Frontal cortex (tissue), 4 donors: Measurements from ENCODE around the gene PCDHB16. TPM values are rescaled to one million over a fixed set of nuclear protein-coding genes. Genes with fewer than 3 reads are reported as not detected.
"Not testable (repeated sequence)": the region's sequence is repeated elsewhere in the genome, so short reads cannot be mapped to it uniquely, and the experiment has no call there.

Experiments
- DNase-seq, 2 donors: peaks; one replicate each; pipeline ENCODE4 v3.0.0; 2012; ENCODE audit warnings: low spot score in 2 of 2
- FAIRE-seq: peaks from 2 replicates; lab custom pipeline; 2012; peaks lifted over from hg19 to GRCh38; lab: Jason Lieb, UNC
- total RNA-seq: library from RNA; depleted of rRNA; stranded (reverse); fragments of >200 nt; gene quantifications from one replicate; pipeline ENCODE4 v1.2.3, GENCODE V29; 2014
- donor health status: control.
- donor health status: control.
- donor health status: control.

The PCDHB16 gene
- 5.3 TPM for total RNA-seq

GRCh38 chr5:141182248-141182647 is at the start of gene PCDHB16:
PCDHB16 (plus strand) TSS chr5:141182387; CDS start chr5:141182560, 173 bp downstream.
- no peak for DNase-seq
- no peak for FAIRE-seq

DNA sequence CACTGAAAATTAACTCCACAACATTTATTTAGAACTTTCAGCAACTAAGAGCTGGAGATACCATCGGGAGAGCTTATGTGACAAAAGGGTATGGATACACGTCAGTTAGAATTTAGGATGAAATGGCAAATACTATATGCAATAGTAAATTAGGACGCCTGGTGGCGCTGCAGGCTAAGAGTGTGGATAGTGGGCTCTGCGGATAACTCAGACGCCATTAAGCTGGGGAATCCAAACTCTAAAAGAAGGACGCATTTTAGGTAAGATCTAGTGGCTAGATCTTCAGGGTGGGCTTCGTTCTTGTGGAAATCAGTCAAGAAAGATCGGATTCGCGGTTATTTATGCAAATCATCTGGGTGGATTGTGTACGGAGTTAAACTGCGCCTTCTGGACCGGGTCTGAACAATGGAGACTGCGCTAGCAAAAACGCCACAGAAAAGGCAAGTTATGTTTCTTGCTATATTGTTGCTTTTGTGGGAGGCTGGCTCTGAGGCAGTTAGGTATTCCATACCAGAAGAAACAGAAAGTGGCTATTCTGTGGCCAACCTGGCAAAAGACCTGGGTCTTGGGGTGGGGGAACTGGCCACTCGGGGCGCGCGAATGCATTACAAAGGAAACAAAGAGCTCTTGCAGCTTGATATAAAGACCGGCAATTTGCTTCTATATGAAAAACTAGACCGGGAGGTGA is 47.0 kb upstream of the PCDHB16 start, which contains the start of gene PCDHB5:
TSS of gene PCDHB5 (plus strand) at position 177 of the 688 bp plus-strand sequence. CDS start at position 406, 229 bp downstream.
- no peak for FAIRE-seq

GRCh38 chr5:141135718-141136266 is 46.4 kb upstream of the PCDHB16 start:
- DNase-seq (no peak), FAIRE-seq (no peak)

More for the DNA sequence above, 47.0 kb upstream of the PCDHB16 start, which contains the start of gene PCDHB5:
- DNase-seq = no peak

GRCh38 chr5:141137346-141137745 is 44.8 kb upstream of the PCDHB16 start:
- not testable (repeated sequence) for DNase-seq, FAIRE-seq

DNA sequence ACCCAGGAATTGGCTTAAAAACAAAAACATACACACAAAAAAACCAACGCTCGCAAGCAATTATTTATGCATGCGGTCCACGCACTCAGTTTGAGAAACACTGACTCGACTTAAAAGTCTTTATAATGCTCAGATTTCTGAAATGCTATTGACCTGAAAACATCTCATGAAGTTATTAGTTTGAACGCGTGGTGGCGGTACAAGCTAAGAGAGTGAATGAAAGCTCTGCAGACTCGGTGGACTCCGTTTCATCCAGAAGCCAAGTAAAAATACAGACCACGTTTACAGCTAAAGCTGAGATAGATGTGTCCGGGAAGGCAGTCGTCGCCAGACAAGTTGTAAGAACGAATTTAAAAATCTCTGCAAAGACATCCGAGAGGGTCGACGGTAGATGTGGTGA is 32.4 kb upstream of the PCDHB16 start, which contains the start of gene PCDHB6:
TSS of gene PCDHB6 (plus strand) at position 246 of the 400 bp plus-strand sequence. CDS start 201 bp downstream, outside the sequence.
- FAIRE-seq = no peak
- DNase-seq = no peak

- no peak for FAIRE-seq
- no peak for DNase-seq
These were observed 31.8 kb upstream of the PCDHB16 start for GRCh38 chr5:141150224-141150992.

- no peak for FAIRE-seq
These were observed 31.2 kb upstream of the PCDHB16 start for GRCh38 chr5:141150993-141151325.

DNA sequence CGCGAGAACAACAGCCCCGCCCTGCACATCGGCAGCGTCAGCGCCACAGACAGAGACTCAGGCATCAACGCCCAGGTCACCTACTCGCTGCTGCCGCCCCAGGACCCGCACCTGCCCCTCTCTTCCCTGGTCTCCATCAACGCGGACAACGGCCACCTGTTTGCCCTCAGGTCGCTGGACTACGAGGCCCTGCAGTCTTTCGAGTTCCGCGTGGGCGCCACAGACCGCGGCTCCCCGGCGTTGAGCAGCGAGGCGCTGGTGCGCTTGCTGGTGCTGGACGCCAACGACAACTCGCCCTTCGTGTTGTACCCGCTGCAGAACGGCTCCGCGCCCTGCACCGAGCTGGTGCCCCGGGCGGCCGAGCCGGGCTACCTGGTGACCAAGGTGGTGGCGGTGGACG is 30.6 kb upstream of the PCDHB16 start:
- FAIRE-seq, DNase-seq: not testable (repeated sequence)

More at GRCh38 chr5:141150993-141151325, 31.2 kb upstream of the PCDHB16 start:
- DNase-seq = no peak

GRCh38 chr5:141152096-141152495 is 30.1 kb upstream of the PCDHB16 start:
- not testable (repeated sequence) for DNase-seq, FAIRE-seq

GRCh38 chr5:141155540-141156374 is 26.4 kb upstream of the PCDHB16 start:
- no peak for DNase-seq
- FAIRE-seq = no peak

DNA sequence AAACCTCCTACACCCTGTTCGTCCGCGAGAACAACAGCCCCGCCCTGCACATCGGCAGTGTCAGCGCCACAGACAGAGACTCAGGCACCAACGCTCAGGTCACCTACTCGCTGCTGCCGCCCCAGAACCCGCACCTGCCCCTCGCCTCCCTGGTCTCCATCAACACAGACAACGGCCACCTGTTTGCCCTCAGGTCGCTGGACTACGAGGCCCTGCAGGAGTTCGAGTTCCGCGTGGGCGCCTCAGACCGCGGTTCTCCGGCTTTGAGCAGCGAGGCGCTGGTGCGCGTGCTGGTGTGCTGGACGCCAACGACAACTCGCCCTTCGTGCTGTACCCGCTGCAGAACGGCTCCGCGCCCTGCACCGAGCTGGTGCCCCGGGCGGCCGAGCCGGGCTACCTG is 24.8 kb upstream of the PCDHB16 start:
- FAIRE-seq, DNase-seq: not testable (repeated sequence)

- not testable (repeated sequence) for FAIRE-seq, DNase-seq
These were observed 24.3 kb upstream of the PCDHB16 start for GRCh38 chr5:141157901-141158300.

DNA sequence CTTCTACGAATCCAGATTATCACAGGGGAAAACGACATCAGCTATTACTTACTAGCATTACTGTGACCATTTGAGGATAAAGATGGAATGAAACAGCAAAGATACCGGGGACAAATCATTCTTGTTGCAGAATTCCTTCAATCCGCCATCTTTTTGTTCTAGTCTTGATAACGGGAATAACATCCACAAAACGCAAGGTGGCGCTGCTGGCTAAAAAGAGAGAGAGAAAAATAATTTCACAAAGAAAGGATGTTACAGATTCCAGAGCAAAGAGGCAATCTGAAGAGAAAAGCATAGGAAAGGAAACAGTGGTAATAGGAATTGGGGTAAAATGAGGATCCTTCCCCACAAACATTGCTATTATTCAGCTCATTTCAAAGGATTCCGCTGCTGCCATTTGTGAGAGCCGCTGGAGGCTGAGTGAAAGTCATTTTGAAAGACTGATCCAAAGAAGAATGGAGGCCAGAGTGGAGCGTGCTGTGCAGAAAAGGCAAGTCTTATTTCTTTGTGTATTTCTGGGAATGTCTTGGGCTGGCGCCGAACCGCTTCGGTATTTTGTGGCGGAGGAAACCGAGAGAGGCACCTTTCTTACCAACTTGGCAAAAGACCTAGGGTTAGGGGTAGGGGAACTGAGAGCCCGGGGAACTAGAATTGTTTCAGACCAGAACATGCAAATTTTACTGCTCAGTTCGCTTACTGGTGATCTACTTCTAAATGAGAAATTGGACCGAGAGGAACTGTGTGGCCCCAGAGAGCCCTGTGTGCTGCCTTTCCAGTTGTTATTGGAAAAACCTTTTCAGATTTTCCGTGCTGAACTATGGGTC is 9.6 kb upstream of the PCDHB16 start, which contains the start of gene PCDHB7:
TSS of gene PCDHB7 (plus strand) at position 264 of the 824 bp plus-strand sequence. CDS start at position 456, 192 bp downstream.
- no peak for DNase-seq
- FAIRE-seq = no peak

DNA sequence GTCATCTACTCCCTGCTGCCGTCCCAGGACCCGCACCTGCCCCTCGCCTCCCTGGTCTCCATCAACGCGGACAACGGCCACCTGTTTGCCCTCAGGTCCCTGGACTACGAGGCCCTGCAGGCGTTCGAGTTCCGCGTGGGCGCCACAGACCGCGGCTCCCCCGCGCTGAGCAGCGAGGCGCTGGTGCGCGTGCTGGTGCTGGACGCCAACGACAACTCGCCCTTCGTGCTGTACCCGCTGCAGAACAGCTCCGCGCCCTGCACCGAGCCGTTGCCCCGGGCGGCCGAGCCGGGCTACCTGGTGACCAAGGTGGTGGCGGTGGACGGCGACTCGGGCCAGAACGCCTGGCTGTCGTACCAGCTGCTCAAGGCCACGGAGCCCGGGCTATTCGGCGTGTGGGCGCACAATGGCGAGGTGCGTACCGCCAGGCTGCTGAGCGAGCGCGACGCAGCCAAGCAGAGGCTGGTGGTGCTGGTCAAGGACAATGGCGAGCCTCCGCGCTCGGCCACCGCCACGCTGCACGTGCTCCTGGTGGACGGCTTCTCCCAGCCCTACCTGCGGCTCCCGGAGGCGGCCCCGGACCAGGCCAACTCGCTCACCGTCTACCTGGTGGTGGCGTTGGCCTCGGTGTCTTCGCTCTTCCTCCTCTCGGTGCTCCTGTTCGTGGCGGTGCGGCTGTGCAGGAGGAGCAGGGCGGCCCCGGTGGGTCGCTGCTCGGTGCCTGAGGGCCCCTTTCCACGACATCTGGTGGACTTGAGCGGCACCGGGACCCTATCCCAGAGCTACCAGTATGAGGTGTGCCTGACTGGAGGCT is 7.7 kb upstream of the PCDHB16 start:
- not testable (repeated sequence) for FAIRE-seq, DNase-seq

GRCh38 chr5:141175933-141176332 is 6.3 kb upstream of the PCDHB16 start:
- DNase-seq (no peak), FAIRE-seq (peak; percentile 98)

DNA sequence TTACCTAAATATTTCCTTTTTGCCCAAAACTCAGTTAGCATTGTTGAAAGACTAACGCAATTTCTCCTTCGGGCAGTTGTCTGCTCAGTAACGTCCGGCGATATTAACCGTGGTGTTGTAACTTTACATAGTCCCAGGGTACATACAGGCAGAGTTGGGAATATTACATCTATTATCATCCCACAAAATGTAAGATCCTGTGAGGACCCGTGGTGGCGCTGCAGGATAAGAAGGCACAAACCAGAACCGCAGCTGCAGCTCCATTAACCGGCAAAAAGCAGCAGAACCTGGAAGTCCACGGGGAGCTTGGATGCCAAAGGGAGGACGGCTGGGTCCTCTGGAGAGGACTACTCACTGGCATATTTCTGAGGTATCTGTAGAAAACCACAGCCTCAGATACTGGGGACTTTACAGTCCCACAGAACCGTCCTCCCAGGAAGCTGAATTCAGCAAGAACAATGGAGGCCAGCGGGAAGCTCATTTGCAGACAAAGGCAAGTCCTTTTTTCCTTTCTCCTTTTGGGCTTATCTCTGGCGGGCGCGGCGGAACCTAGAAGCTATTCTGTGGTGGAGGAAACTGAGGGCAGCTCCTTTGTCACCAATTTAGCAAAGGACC is 4.5 kb upstream of the PCDHB16 start, which contains the start of gene PCDHB8:
TSS of gene PCDHB8 (plus strand) at position 214 of the 615 bp plus-strand sequence. CDS start at position 459, 245 bp downstream.
- FAIRE-seq = not testable (repeated sequence)

GRCh38 chr5:141179371-141179770 is 2.8 kb upstream of the PCDHB16 start:
- not testable (repeated sequence) for DNase-seq, FAIRE-seq

More for the DNA sequence above, 4.5 kb upstream of the PCDHB16 start, which contains the start of gene PCDHB8:
- DNase-seq = not testable (repeated sequence)
